GM18907 (cell line): ENCODE data around the gene KRT38.
"Not testable (repeated sequence)": the region's sequence is repeated elsewhere in the genome, so short reads cannot be mapped to it uniquely, and the experiment has no call there.

Experiments used
- ATAC-seq: cut with Tn5 transposase; IDR thresholded peaks from one replicate; pipeline ENCODE4 v1.9.1; 2021; ENCODE audit warnings: mild to moderate bottlenecking, moderate library complexity; ENCODE audit not compliant: unreplicated experiment

KRT38 gene

GRCh38 chr17:41396996-41397660, 43.7 kb downstream of the KRT38 start, which contains the start of gene KRT31:
TSS of gene KRT31 (minus strand) at chr17:41397608. CDS start at chr17:41397539, 69 bp downstream.
- ATAC-seq: no peak

- no peak for ATAC-seq
These were observed 44.4 kb downstream of the KRT38 start for GRCh38 chr17:41396340-41396739.

- ATAC-seq: no peak
These were observed 45.2 kb downstream of the KRT38 start for GRCh38 chr17:41395611-41396010.

- ATAC-seq: not testable (repeated sequence)
These were observed 45.7 kb downstream of the KRT38 start for GRCh38 chr17:41395044-41395443.

- ATAC-seq: no peak
These were observed 46.4 kb downstream of the KRT38 start for GRCh38 chr17:41394254-41394996.

- no peak for ATAC-seq
These were observed 47.0 kb downstream of the KRT38 start for GRCh38 chr17:41393826-41394225.

- ATAC-seq: no peak
These were observed 47.5 kb downstream of the KRT38 start for GRCh38 chr17:41393294-41393693.

- ATAC-seq: no peak
These were observed 48.5 kb downstream of the KRT38 start for GRCh38 chr17:41392278-41392677.

- no peak for ATAC-seq
These were observed 49.2 kb downstream of the KRT38 start for GRCh38 chr17:41391535-41391934.

GRCh38 chr17:41390411-41390938, 50.3 kb downstream of the KRT38 start:
- no peak for ATAC-seq

- no peak for ATAC-seq
These were observed 53.1 kb downstream of the KRT38 start for GRCh38 chr17:41387670-41388069.

GRCh38 chr17:41386227-41386626, 54.6 kb downstream of the KRT38 start:
- no peak for ATAC-seq
